OCI-LY1 (cell line): ENCODE measurements around the gene SLC2A13.

Experiments
- CTCF ChIP-seq: fragments of 200-600 bp; sonication (generic), shearing (Covaris generic); IDR thresholded peaks from 2 replicates; pipeline ENCODE4 v1.5.1; 2017; ENCODE audit warnings: mild to moderate bottlenecking, antibody characterized with exemption, low read length, moderate library complexity, mixed read lengths
- EZH2 ChIP-seq: fragments of 200-600 bp; sonication (generic), shearing (Covaris generic); IDR thresholded peaks from 2 replicates; pipeline ENCODE4 v1.8.0; 2017; ENCODE audit warnings: borderline replicate concordance, mixed run types, mild to moderate bottlenecking, antibody characterized with exemption, low read length, moderate library complexity, mixed read lengths

GRCh38 chr12:40013292-40013691 is 92.6 kb downstream of the SLC2A13 start:
- no peak for TF ChIP-seq CTCF
- no peak for TF ChIP-seq EZH2
